CD4-positive, alpha-beta T cell (primary cell): ENCODE results near the gene ADGRV1. TPM values are rescaled to one million over a fixed set of nuclear protein-coding genes. Genes with fewer than 3 reads are reported as not detected.
"Not testable (repeated sequence)": the region's sequence is repeated elsewhere in the genome, so short reads cannot be mapped to it uniquely, and the experiment has no call there.

Source experiments
- ATAC-seq: fragments of 200-7000 bp; cut with Tn5 transposase; one replicate; pipeline ENCODE4 v1.10.0; 2022; ENCODE audit warnings: mild to moderate bottlenecking; ENCODE audit not compliant: poor library complexity
- CTCF ChIA-PET: fragments of 350-600 bp; sonication (Branson Sonifier 250); formaldehyde crosslinking; loops from one replicate; lab custom pipeline; 2021; ENCODE audit warnings: antibody characterized with exemption, inconsistent platforms; lab: Charles Lee
- POLR2A ChIA-PET: fragments of 350-600 bp; sonication (Branson Sonifier 250); formaldehyde crosslinking; loops from one replicate; lab custom pipeline; 2021; ENCODE audit warnings: antibody characterized with exemption, inconsistent platforms; lab: Charles Lee
- DNase-seq, 14 experiments: peaks; one replicate each; pipeline ENCODE4 v3.0.0-alpha.2; 2013 to 2020; ENCODE audit warnings: mixed read lengths in 2 of 14
- H3K27ac ChIP-seq, 2 donors: one replicate each; pipeline versions ENCODE4 v1.5.1 to v1.7.0; 2013; ENCODE audit warnings: low read length in 2 of 2, low read depth in 1 of 2, mild to moderate bottlenecking in 1 of 2
- H3K27me3 ChIP-seq, 2 experiments: 1 replicate in 1 of 2; 2 replicates in 1 of 2; pipeline versions ENCODE4 v1.6.1 to v1.7.0; 2013; ENCODE audit warnings: low read length in 2 of 2, control low read depth in 1 of 2, mild to moderate bottlenecking in 1 of 2, moderate library complexity in 1 of 2; ENCODE audit not compliant: insufficient read depth in 2 of 2, control insufficient read depth in 1 of 2
- H3K36me3 ChIP-seq: one replicate; pipeline ENCODE4 v1.6.1; 2013; ENCODE audit warnings: low read length, control low read depth; ENCODE audit not compliant: insufficient read depth
- H3K4me1 ChIP-seq: one replicate; pipeline ENCODE4 v1.6.1; 2013; ENCODE audit warnings: low read length, control low read depth; ENCODE audit not compliant: insufficient read depth
- H3K4me3 ChIP-seq: one replicate; pipeline ENCODE4 v1.5.1; 2013; ENCODE audit warnings: mild to moderate bottlenecking, low read length, moderate library complexity
- H3K9me3 ChIP-seq, 2 experiments: 1 replicate in 1 of 2; 2 replicates in 1 of 2; pipeline versions ENCODE4 v1.6.1 to v1.7.0; 2013; ENCODE audit warnings: low read length in 2 of 2, mild to moderate bottlenecking in 2 of 2, control low read depth in 1 of 2, moderate library complexity in 1 of 2; ENCODE audit not compliant: control insufficient read depth in 1 of 2, insufficient read depth in 1 of 2
- H3K27ac Mint-ChIP-seq: one replicate; pipeline ENCODE4 v1.8.0; 2020; ENCODE audit warnings: mixed read lengths
- H3K27me3 Mint-ChIP-seq: one replicate; pipeline ENCODE4 v1.8.0; 2021; ENCODE audit warnings: mixed read lengths
- H3K36me3 Mint-ChIP-seq: one replicate; pipeline ENCODE4 v1.8.0; 2021; ENCODE audit warnings: low read depth, mixed read lengths
- H3K4me1 Mint-ChIP-seq: one replicate; pipeline ENCODE4 v1.8.0; 2021; ENCODE audit warnings: low read depth, mixed read lengths
- H3K4me3 Mint-ChIP-seq: one replicate; pipeline ENCODE4 v1.8.0; 2020; ENCODE audit warnings: mild to moderate bottlenecking, mixed read lengths
- H3K9me3 Mint-ChIP-seq: one replicate; pipeline ENCODE4 v1.8.0; 2020; ENCODE audit warnings: mixed read lengths
- CTCF ChIP-seq: fragments of 200-600 bp; IDR thresholded peaks from one replicate; pipeline ENCODE4 v1.8.0; 2022; ENCODE audit warnings: antibody characterized with exemption, mild to moderate bottlenecking
- intact Hi-C, 2 experiments: fragments of 100-400 bp; cut with DNase I in 1 of 2; cut with micrococcal nuclease in 1 of 2; formaldehyde crosslinking; loops; one replicate each; pipeline versions ENCODE4 v1.15.1 to v1.9.0; 2023 to 2025; cut with DNase I, micrococcal nuclease
- total RNA-seq, 174 experiments: library from RNA in 2 of 174; stranded (reverse) in 2 of 174; gene quantifications; one replicate each; pipeline ENCODE4 v1.2.3 and lab custom pipeline; 2021 to 2026

The ADGRV1 gene
- total RNA-seq, 2 experiments from 2014 or later = 0.81 to 1.2 TPM

GRCh38 chr5:90598293-90598692 lies 39.7 kb downstream of the ADGRV1 start:
- Mint-ChIP-seq H3K9me3 (peaks cover 5% of the 10 kb centered on the region), H3K36me3 (no peaks in the 10 kb centered on the region), H3K4me3 (no peak overlapping the region), H3K27ac (no peak overlapping the region), H3K4me1 (no peaks in the 10 kb centered on the region), H3K27me3 (peaks cover 21% of the 10 kb centered on the region)
- CTCF ChIA-PET = interaction anchor here (0.6 kb wide), 1 partner anchor 1932 kb away, joined by 3 read pairs; no protein-coding TSS in a partner anchor
- no peak overlapping the region for H3K27ac ChIP-seq
- DNase-seq (no peak), ATAC-seq (no peak)
- H3K4me3 ChIP-seq = no peak overlapping the region
- H3K36me3 ChIP-seq = no peaks in the 10 kb centered on the region
- intact Hi-C loops = no loop called here
- H3K4me1 ChIP-seq = no peaks in the 10 kb centered on the region
- H3K27me3 ChIP-seq = no peaks in the 10 kb centered on the region
- TF ChIP-seq CTCF = no peak
- peaks cover 0 to 10% of the 10 kb centered on the region in 2 experiments for H3K9me3 ChIP-seq
- POLR2A ChIA-PET = no interaction called here

DNA sequence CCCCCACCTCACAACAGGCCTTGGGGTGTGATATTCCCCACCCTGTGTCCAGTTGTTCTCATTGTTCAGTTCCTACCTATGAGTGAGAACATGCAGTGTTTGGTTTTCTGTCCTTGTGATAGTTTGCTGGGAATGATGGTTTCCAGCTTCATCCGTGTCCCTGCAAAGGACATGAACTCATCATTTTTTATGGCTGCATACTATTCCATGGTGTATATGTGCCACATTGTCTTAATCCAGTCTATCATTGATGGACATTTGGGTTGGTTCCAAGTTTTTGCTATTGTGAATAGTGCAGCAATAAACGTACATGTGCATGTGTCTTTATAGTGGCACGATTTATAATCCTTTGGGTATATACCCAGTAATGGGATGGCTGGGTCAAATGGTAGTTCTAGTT lies 41.7 kb downstream of the ADGRV1 start:
- H3K27me3 ChIP-seq, H3K9me3 ChIP-seq, ATAC-seq, H3K27ac ChIP-seq, H3K4me3 Mint-ChIP-seq, H3K36me3 ChIP-seq, H3K36me3 Mint-ChIP-seq, H3K4me1 Mint-ChIP-seq, H3K4me1 ChIP-seq, CTCF ChIA-PET, H3K27ac Mint-ChIP-seq, DNase-seq, POLR2A ChIA-PET, H3K9me3 Mint-ChIP-seq, H3K4me3 ChIP-seq: not testable (repeated sequence)
- intact Hi-C loops = loop anchor here (5.0 to 10.0 kb wide), 2 partner anchors 158 to 166 kb away; no protein-coding TSS in a partner anchor
- peaks cover 28% of the 10 kb centered on the region for H3K27me3 Mint-ChIP-seq

- no peak for DNase-seq
- H3K9me3 ChIP-seq = peaks cover 0 to 3% of the 10 kb centered on the region in 2 experiments
- H3K36me3 ChIP-seq = no peaks in the 10 kb centered on the region
- no peak for ATAC-seq
- no peak overlapping the region for H3K4me3 Mint-ChIP-seq
- no peaks in the 10 kb centered on the region for H3K36me3 Mint-ChIP-seq
- H3K27me3 Mint-ChIP-seq = peaks cover 31% of the 10 kb centered on the region
- H3K27me3 ChIP-seq = no peaks in the 10 kb centered on the region
- intact Hi-C loops = loop anchor here (5.0 to 10.0 kb wide), 2 partner anchors 159 to 167 kb away; no protein-coding TSS in a partner anchor
- CTCF ChIA-PET = no interaction called here
- no peaks in the 10 kb centered on the region for H3K4me1 ChIP-seq
- H3K27ac Mint-ChIP-seq = no peak overlapping the region
- POLR2A ChIA-PET = no interaction called here
- H3K4me1 Mint-ChIP-seq = no peaks in the 10 kb centered on the region
- no peak overlapping the region for H3K27ac ChIP-seq
- no peak overlapping the region for H3K4me3 ChIP-seq
- TF ChIP-seq CTCF = no peak
- H3K9me3 Mint-ChIP-seq = no peaks in the 10 kb centered on the region
Measured at GRCh38 chr5:90601468-90601867, 42.9 kb downstream of the ADGRV1 start.

GRCh38 chr5:90602681-90603080 lies 44.1 kb downstream of the ADGRV1 start:
- no peak overlapping the region for H3K4me3 Mint-ChIP-seq
- ChIA-PET CTCF (no interaction called here), POLR2A (no interaction called here)
- no peaks in the 10 kb centered on the region for H3K36me3 Mint-ChIP-seq
- H3K9me3 Mint-ChIP-seq = no peaks in the 10 kb centered on the region
- TF ChIP-seq CTCF = no peak
- ATAC-seq (no peak), DNase-seq (no peak)
- no peak overlapping the region for H3K27ac ChIP-seq
- no peaks in the 10 kb centered on the region for H3K27me3 ChIP-seq
- no peak overlapping the region for H3K27ac Mint-ChIP-seq
- no peaks in the 10 kb centered on the region for H3K9me3 ChIP-seq
- H3K36me3 ChIP-seq = no peaks in the 10 kb centered on the region
- no peaks in the 10 kb centered on the region for H3K4me1 Mint-ChIP-seq
- no peaks in the 10 kb centered on the region for H3K4me1 ChIP-seq
- intact Hi-C loops = loop anchor here (5.0 to 10.0 kb wide), 2 partner anchors 160 to 168 kb away; no protein-coding TSS in a partner anchor
- no peak overlapping the region for H3K4me3 ChIP-seq
- peaks cover 41% of the 10 kb centered on the region for H3K27me3 Mint-ChIP-seq
